Activated CD4-positive, alpha-beta T cell treated with anti-CD3 and anti-CD28 coated beads, Interleukin-2, amount 50 U/mL, for 1 hour (primary cell): ENCODE data around the gene DMBT1.

Experiments used
- DNase-seq: peaks from one replicate; pipeline ENCODE4 v3.0.0-alpha.2; 2020

The DMBT1 gene

GRCh38 chr10:122560279-122560804 is at the start of gene DMBT1:
TSS of gene DMBT1 (plus strand) at chr10:122560754. CDS start at chr10:122560771, 17 bp downstream.
- no peak for DNase-seq

- DNase-seq = no peak
Observed at GRCh38 chr10:122513053-122513452, 47.5 kb upstream of the DMBT1 start.

- DNase-seq = no peak
Observed at GRCh38 chr10:122514045-122514840, 46.3 kb upstream of the DMBT1 start.

GRCh38 chr10:122515022-122515424 is 45.5 kb upstream of the DMBT1 start:
- DNase-seq = no peak

GRCh38 chr10:122515588-122516231 is 44.8 kb upstream of the DMBT1 start:
- peak; percentile 50 for DNase-seq

- no peak for DNase-seq
Observed at GRCh38 chr10:122516734-122517133, 43.8 kb upstream of the DMBT1 start.

GRCh38 chr10:122519144-122519543 is 41.4 kb upstream of the DMBT1 start:
- DNase-seq = no peak

- no peak for DNase-seq
Observed at GRCh38 chr10:122519873-122520272, 40.7 kb upstream of the DMBT1 start.

GRCh38 chr10:122521011-122521410 is 39.5 kb upstream of the DMBT1 start:
- no peak for DNase-seq

GRCh38 chr10:122524811-122525210 is 35.7 kb upstream of the DMBT1 start:
- DNase-seq = no peak

GRCh38 chr10:122525788-122526187 is 34.8 kb upstream of the DMBT1 start:
- DNase-seq = peak; percentile 12

- no peak for DNase-seq
Observed at GRCh38 chr10:122526892-122527291, 33.7 kb upstream of the DMBT1 start.

- no peak for DNase-seq
Observed at GRCh38 chr10:122530177-122530576, 30.4 kb upstream of the DMBT1 start.

- DNase-seq = no peak
Observed at GRCh38 chr10:122531261-122531660, 29.3 kb upstream of the DMBT1 start.

- DNase-seq = no peak
Observed at GRCh38 chr10:122531939-122532338, 28.6 kb upstream of the DMBT1 start.

- DNase-seq = no peak
Observed at GRCh38 chr10:122532601-122533296, 27.8 kb upstream of the DMBT1 start.

- DNase-seq = no peak
Observed at GRCh38 chr10:122537545-122537944, 23.0 kb upstream of the DMBT1 start.

- no peak for DNase-seq
Observed at GRCh38 chr10:122541541-122542002, 19.0 kb upstream of the DMBT1 start.

- no peak for DNase-seq
Observed at GRCh38 chr10:122543676-122544445, 16.7 kb upstream of the DMBT1 start.

- DNase-seq = no peak
Observed at GRCh38 chr10:122544493-122544892, 16.1 kb upstream of the DMBT1 start.

- no peak for DNase-seq
Observed at GRCh38 chr10:122546242-122546641, 14.3 kb upstream of the DMBT1 start.

- no peak for DNase-seq
Observed at GRCh38 chr10:122548407-122549085, 12.0 kb upstream of the DMBT1 start.
